SK-N-SH (cell line): ENCODE results near the gene POLR3E. TPM values are rescaled to one million over a fixed set of nuclear protein-coding genes. Genes with fewer than 3 reads are reported as not detected.

Source experiments
- CTCF ChIA-PET: fragments of 300-600, 350-600 bp; formaldehyde crosslinking; extraction: SDS; loops from one replicate; lab custom pipeline; 2021; lab: Yijun Ruan, JAX
- POLR2A ChIA-PET: fragments of 350-600 bp; sonication (Branson Sonifier 250); formaldehyde crosslinking; extraction: SDS; loops from one replicate; lab custom pipeline; 2020; ENCODE audit warnings: antibody characterized with exemption, inconsistent platforms; lab: Yijun Ruan, JAX
- DNase-seq: peaks from one replicate; pipeline ENCODE4 v3.0.0; 2012
- H2AFZ ChIP-seq: fragments of 200-600 bp; sonication (generic); 2 replicates; pipeline ENCODE4 v1.8.1; 2016; ENCODE audit warnings: antibody characterized with exemption, mild to moderate bottlenecking, low read depth
- H3F3A ChIP-seq: fragments of 200-600 bp; sonication (generic); replicated peaks from 2 replicates; pipeline ENCODE3; 2016; ENCODE audit warnings: antibody characterized with exemption, mild to moderate bottlenecking; ENCODE audit not compliant: insufficient read depth
- H3K27ac ChIP-seq, 2 experiments: fragments of 200-500 bp in 1 of 2; fragments of 200-600 bp in 1 of 2; sonication (Bioruptor generic) in 1 of 2; sonication (generic), shearing (Covaris generic) in 1 of 2; 2 replicates each; pipeline versions ENCODE4 v1.5.1 to v1.6.1; 2014 to 2016; ENCODE audit warnings: low read depth in 2 of 2, inconsistent platforms in 1 of 2, low read length in 1 of 2, mild to moderate bottlenecking in 1 of 2, mixed read lengths in 1 of 2
- H3K27me3 ChIP-seq: fragments of 200-600 bp; sonication (generic), shearing (Covaris generic); 2 replicates; pipeline ENCODE4 v1.6.1; 2016; ENCODE audit warnings: mixed run types; ENCODE audit not compliant: insufficient read depth
- H3K36me3 ChIP-seq, 2 experiments: fragments of 200-500 bp in 1 of 2; fragments of 200-600 bp in 1 of 2; sonication (Bioruptor generic) in 1 of 2; sonication (generic) in 1 of 2; replicated peaks in 1 of 2; 2 replicates each; pipeline versions ENCODE3 to v1.5.1; 2014 to 2016; ENCODE audit warnings: low read length in 1 of 2, mild to moderate bottlenecking in 1 of 2; ENCODE audit not compliant: insufficient read depth in 2 of 2, control insufficient read depth in 1 of 2
- H3K4me1 ChIP-seq, 2 experiments: fragments of 200-500 bp in 1 of 2; fragments of 200-600 bp in 1 of 2; sonication (Bioruptor generic) in 1 of 2; sonication (generic), shearing (Covaris generic) in 1 of 2; 2 replicates each; pipeline versions ENCODE4 v1.5.1 to v1.6.1; 2014 to 2016; ENCODE audit warnings: low read depth in 1 of 2, low read length in 1 of 2, mixed run types in 1 of 2; ENCODE audit not compliant: insufficient read depth in 2 of 2, control insufficient read depth in 1 of 2
- H3K4me2 ChIP-seq: fragments of 200-600 bp; sonication (generic), shearing (Covaris generic); 2 replicates; pipeline ENCODE4 v1.6.1; 2017; ENCODE audit warnings: mixed run types
- H3K4me3 ChIP-seq, 2 experiments: fragments of 200-500 bp in 1 of 2; fragments of 200-600 bp in 1 of 2; sonication (Bioruptor generic) in 1 of 2; sonication (generic), shearing (Covaris generic) in 1 of 2; 2 replicates each; pipeline versions ENCODE4 v1.5.1 to v1.8.1; 2014 to 2016; ENCODE audit warnings: low read depth in 2 of 2, inconsistent platforms in 1 of 2, low read length in 1 of 2, mild to moderate bottlenecking in 1 of 2, mixed read lengths in 1 of 2, moderate library complexity in 1 of 2
- H3K79me2 ChIP-seq: fragments of 200-600 bp; sonication (generic); 2 replicates; pipeline ENCODE4 v1.8.1; 2017; ENCODE audit warnings: mild to moderate bottlenecking; ENCODE audit not compliant: insufficient read depth
- H3K9ac ChIP-seq: fragments of 200-600 bp; sonication (generic); 2 replicates; pipeline ENCODE4 v1.6.1; 2017; ENCODE audit warnings: mixed run types
- H3K9me2 ChIP-seq: fragments of 200-600 bp; sonication (generic); 2 replicates; pipeline ENCODE4 v1.6.1; 2017; ENCODE audit warnings: mixed run types
- H3K9me3 ChIP-seq: fragments of 200-600 bp; sonication (generic); 2 replicates; pipeline ENCODE4 v1.6.1; 2017; ENCODE audit warnings: mixed run types, mild to moderate bottlenecking, moderate library complexity
- H4K20me1 ChIP-seq: fragments of 200-600 bp; sonication (generic); 2 replicates; pipeline ENCODE4 v1.6.1; 2017; ENCODE audit warnings: mild to moderate bottlenecking, mixed run types; ENCODE audit not compliant: insufficient read depth
- CHD2 ChIP-seq: fragments of 150-350 bp; IDR thresholded peaks from 2 replicates; pipeline ENCODE4 v1.6.1; 2018; ENCODE audit warnings: low read length; ENCODE audit not compliant: partially characterized antibody
- EP300 ChIP-seq, 2 experiments: IDR thresholded peaks; 2 replicates each; pipeline versions ENCODE4 v1.4.0 to v1.6.1; 2012; ENCODE audit warnings: borderline replicate concordance in 1 of 2, low read depth in 1 of 2, low read length in 1 of 2
- EZH2phosphoT487 ChIP-seq: fragments of 200-600 bp; sonication (generic); IDR thresholded peaks from 2 replicates; pipeline ENCODE4 v1.6.1; 2017; ENCODE audit warnings: low read depth, mixed run types, mild to moderate bottlenecking, antibody characterized with exemption, moderate library complexity, borderline replicate concordance
- FOSL2 ChIP-seq: IDR thresholded peaks from 2 replicates; pipeline ENCODE4 v1.4.0; 2012; ENCODE audit warnings: low read depth, mild to moderate bottlenecking, moderate library complexity, borderline replicate concordance
- GABPA ChIP-seq: IDR thresholded peaks from 2 replicates; pipeline ENCODE4 v1.4.0; 2012; ENCODE audit warnings: low read depth, mild to moderate bottlenecking
- IRF3 ChIP-seq: fragments of 150-350 bp; IDR thresholded peaks from 2 replicates; pipeline ENCODE4 v1.6.1; 2016; ENCODE audit warnings: mild to moderate bottlenecking, low read depth, low read length
- RAD21 ChIP-seq: IDR thresholded peaks from 2 replicates; pipeline ENCODE4 v1.6.1; 2012; ENCODE audit warnings: mild to moderate bottlenecking, low read length
- RFX5 ChIP-seq: IDR thresholded peaks from 2 replicates; pipeline ENCODE4 v1.6.1; 2012; ENCODE audit warnings: mild to moderate bottlenecking, improper control_type of control experiment, low read length
- TEAD4 ChIP-seq: IDR thresholded peaks from 2 replicates; pipeline ENCODE4 v1.4.0; 2012; ENCODE audit warnings: mild to moderate bottlenecking, borderline replicate concordance; ENCODE audit not compliant: insufficient read depth
- USF2 ChIP-seq: fragments of 150-350 bp; IDR thresholded peaks from 2 replicates; pipeline ENCODE4 v1.6.1; 2017; ENCODE audit warnings: antibody characterized with exemption, low read length, low read depth, borderline replicate concordance
- ZBTB33 ChIP-seq: IDR thresholded peaks from 2 replicates; pipeline ENCODE4 v1.4.0; 2012; ENCODE audit warnings: low read depth, borderline replicate concordance
- WGBS: methylation state at CpG from one replicate; pipeline ENCODE4 v1.1.6; 2017; ENCODE audit warnings: low lambda C conversion rate; 5-methylcytosine and 5-hydroxymethylcytosine counted together
- polyA plus RNA-seq, 3 experiments: library from polyadenylated mRNA; depleted of rRNA; stranded (reverse); fragments of >200 nt; gene quantifications; 2 replicates each; pipeline ENCODE4 v1.2.3, GENCODE V29; 2012

Gene POLR3E
- polyA plus RNA-seq, 1 of the 3 experiments (the other 2 are of a cell fraction) = 59.6 TPM

- Histone ChIP-seq H3K79me2 (0 out of 2 replicates have a peak, but pooled peaks cover 3% of the 10 kb centered on the region), H2AFZ (no peak overlapping the region), H3K4me1 (peaks cover 0 to 3% of the 10 kb centered on the region in 2 experiments; a peak in 1 of 4 replicates), H3K36me3 (peaks cover 5 to 71% of the 10 kb centered on the region in 2 experiments), H3K9me3 (no peaks in the 10 kb centered on the region), H3K4me3 (no peak overlapping the region), H3K27me3 (no peaks in the 10 kb centered on the region), H4K20me1 (no peaks in the 10 kb centered on the region), H3F3A (peaks cover 17% of the 10 kb centered on the region), H3K27ac (no peak overlapping the region), H3K9me2 (no peaks in the 10 kb centered on the region), H3K9ac (no peak overlapping the region), H3K4me2 (no peak overlapping the region)
- TF ChIP-seq IRF3 (no peak), EP300 (IDR thresholded peaks at IDR 0.05; ENCODE audit: borderline replicate concordance in 1 of 2, low read depth in 1 of 2, low read length in 1 of 2) (no peak), RFX5 (no peak), GABPA (no peak), CHD2 (no peak), USF2 (no peak)
- no peak for DNase-seq
- WGBS = 70% methylated on average over 9 of the region's 10 CpGs
- CTCF ChIA-PET = interaction anchor here (1.4 kb wide), 1 partner anchor 10 kb away, joined by 5 read pairs; no protein-coding TSS in a partner anchor
- POLR2A ChIA-PET = no interaction called here
Measured at GRCh38 chr16:22328081-22328725, 31.0 kb downstream of the POLR3E start.

- H3K9me2 ChIP-seq = no peaks in the 10 kb centered on the region
- H3K27ac ChIP-seq = no peak overlapping the region
- H3F3A ChIP-seq = peaks cover 19% of the 10 kb centered on the region
- no peak overlapping the region for H3K9ac ChIP-seq
- no peak overlapping the region for H2AFZ ChIP-seq
- H3K27me3 ChIP-seq = no peaks in the 10 kb centered on the region
- 97% methylated on average over 9 of the region's 9 CpGs for WGBS
- TF ChIP-seq ZBTB33 (no peak), RAD21 (no peak), TEAD4 (no peak), FOSL2 (no peak), EZH2phosphoT487 (no peak)
- H3K4me3 ChIP-seq = no peak overlapping the region
- H3K4me1 ChIP-seq = peaks cover 0 to 3% of the 10 kb centered on the region in 2 experiments; a peak in 1 of 4 replicates
- ChIA-PET POLR2A (no interaction called here), CTCF (interaction anchor here (1.4 to 2.9 kb wide), 2 partner anchors 8 to 11 kb away, joined by 5 to 15 read pairs; no protein-coding TSS in a partner anchor)
- 0 out of 2 replicates have a peak, but pooled peaks cover 10% of the 10 kb centered on the region for H3K79me2 ChIP-seq
- DNase-seq = no peak
- no peaks in the 10 kb centered on the region for H4K20me1 ChIP-seq
- H3K36me3 ChIP-seq = peaks cover 8 to 69% of the 10 kb centered on the region in 2 experiments
- no peaks in the 10 kb centered on the region for H3K9me3 ChIP-seq
- no peak overlapping the region for H3K4me2 ChIP-seq
Measured at GRCh38 chr16:22329199-22329695, 32.0 kb downstream of the POLR3E start.
